OCI-LY1 (cell line): ENCODE results near the gene PPP2R2B.

Experiments used
- EZH2 ChIP-seq: fragments of 200-600 bp; sonication (generic), shearing (Covaris generic); IDR thresholded peaks from 2 replicates; pipeline ENCODE4 v1.8.0; 2017; ENCODE audit warnings: borderline replicate concordance, mixed run types, mild to moderate bottlenecking, antibody characterized with exemption, low read length, moderate library complexity, mixed read lengths
- TF ChIP-seq, protein P1 (sequence below): fragments of 200-600 bp; sonication (generic), shearing (Covaris generic); IDR thresholded peaks from 2 replicates; pipeline ENCODE4 v1.5.1; 2017; ENCODE audit warnings: mild to moderate bottlenecking, antibody characterized with exemption, low read length, moderate library complexity, mixed read lengths

DNA sequence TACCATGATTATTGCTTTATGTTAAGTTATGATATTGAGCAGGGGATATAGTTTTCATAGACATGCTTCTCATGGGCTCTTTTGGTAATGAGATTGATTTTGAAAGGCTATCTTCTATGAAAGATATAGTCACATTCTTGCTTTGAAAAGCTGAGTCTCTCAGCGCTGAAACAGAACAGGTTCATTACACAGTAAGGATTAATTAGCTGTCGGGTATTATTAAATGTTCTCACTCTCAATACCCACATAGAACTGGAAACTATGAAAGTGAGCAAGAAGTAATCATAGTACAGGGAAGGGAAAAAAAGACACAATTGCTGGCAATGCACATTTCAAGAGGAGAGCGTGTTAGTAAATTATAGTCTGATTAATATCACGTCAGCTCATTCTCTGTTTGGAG lies 190.9 kb downstream of the PPP2R2B start:
- TF ChIP-seq, protein P1, sequence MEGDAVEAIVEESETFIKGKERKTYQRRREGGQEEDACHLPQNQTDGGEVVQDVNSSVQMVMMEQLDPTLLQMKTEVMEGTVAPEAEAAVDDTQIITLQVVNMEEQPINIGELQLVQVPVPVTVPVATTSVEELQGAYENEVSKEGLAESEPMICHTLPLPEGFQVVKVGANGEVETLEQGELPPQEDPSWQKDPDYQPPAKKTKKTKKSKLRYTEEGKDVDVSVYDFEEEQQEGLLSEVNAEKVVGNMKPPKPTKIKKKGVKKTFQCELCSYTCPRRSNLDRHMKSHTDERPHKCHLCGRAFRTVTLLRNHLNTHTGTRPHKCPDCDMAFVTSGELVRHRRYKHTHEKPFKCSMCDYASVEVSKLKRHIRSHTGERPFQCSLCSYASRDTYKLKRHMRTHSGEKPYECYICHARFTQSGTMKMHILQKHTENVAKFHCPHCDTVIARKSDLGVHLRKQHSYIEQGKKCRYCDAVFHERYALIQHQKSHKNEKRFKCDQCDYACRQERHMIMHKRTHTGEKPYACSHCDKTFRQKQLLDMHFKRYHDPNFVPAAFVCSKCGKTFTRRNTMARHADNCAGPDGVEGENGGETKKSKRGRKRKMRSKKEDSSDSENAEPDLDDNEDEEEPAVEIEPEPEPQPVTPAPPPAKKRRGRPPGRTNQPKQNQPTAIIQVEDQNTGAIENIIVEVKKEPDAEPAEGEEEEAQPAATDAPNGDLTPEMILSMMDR, result no peak
- TF ChIP-seq EZH2, result no peak
